Astrocyte (in vitro differentiated cells and primary cell): ENCODE data around the gene GALT. TPM values are rescaled to one million over a fixed set of nuclear protein-coding genes. Genes with fewer than 3 reads are reported as not detected.

Experiments used
- DNase-seq: peaks from one replicate; pipeline ENCODE4 v3.0.0-alpha.2; 2010; ENCODE audit warnings: low read depth
- FAIRE-seq: peaks from 2 replicates; lab custom pipeline; 2011; peaks lifted over from hg19 to GRCh38; lab: Jason Lieb, UNC
- H2AFZ ChIP-seq: 2 replicates; pipeline ENCODE4 v1.6.0; 2012; ENCODE audit warnings: low read depth, low read length, inconsistent platforms
- H3K27ac ChIP-seq: 2 replicates; pipeline ENCODE4 v1.5.1; 2011; ENCODE audit warnings: low read depth, low read length, inconsistent platforms
- H3K27me3 ChIP-seq: 2 replicates; pipeline ENCODE4 v1.6.0; 2011; ENCODE audit warnings: low read length, inconsistent platforms; ENCODE audit not compliant: insufficient read depth
- H3K36me3 ChIP-seq: 2 replicates; pipeline ENCODE4 v1.5.1; 2011; ENCODE audit warnings: low read length, inconsistent platforms; ENCODE audit not compliant: insufficient read depth
- H3K4me1 ChIP-seq: 2 replicates; pipeline ENCODE4 v1.5.1; 2011; ENCODE audit warnings: low read length, inconsistent platforms; ENCODE audit not compliant: insufficient read depth
- H3K4me2 ChIP-seq: 2 replicates; pipeline ENCODE4 v1.6.0; 2012; ENCODE audit warnings: low read length, inconsistent platforms
- H3K4me3 ChIP-seq: 2 replicates; pipeline ENCODE4 v1.5.1; 2011; ENCODE audit warnings: low read depth, mild to moderate bottlenecking, low read length, inconsistent platforms; ENCODE audit not compliant: insufficient read depth
- H3K79me2 ChIP-seq: 2 replicates; pipeline ENCODE4 v1.6.0; 2012; ENCODE audit warnings: mild to moderate bottlenecking, low read length, inconsistent platforms; ENCODE audit not compliant: insufficient read depth
- H3K9ac ChIP-seq: 2 replicates; pipeline ENCODE4 v1.6.0; 2012; ENCODE audit warnings: mild to moderate bottlenecking, low read length, inconsistent platforms
- H3K9me3 ChIP-seq: 2 replicates; pipeline ENCODE4 v1.5.1; 2012; ENCODE audit warnings: low read depth, mild to moderate bottlenecking, low read length, inconsistent platforms; ENCODE audit not compliant: insufficient read depth
- H4K20me1 ChIP-seq: 2 replicates; pipeline ENCODE4 v1.6.0; 2012; ENCODE audit warnings: low read length, inconsistent platforms; ENCODE audit not compliant: insufficient read depth
- H3K27ac Mint-ChIP-seq: one replicate; pipeline ENCODE4 v1.8.0; 2021; ENCODE audit warnings: mild to moderate bottlenecking, mixed read lengths; ENCODE audit not compliant: unreplicated experiment
- H3K27me3 Mint-ChIP-seq: one replicate; pipeline ENCODE4 v1.8.0; 2021; ENCODE audit warnings: low read depth, mixed read lengths; ENCODE audit not compliant: unreplicated experiment
- H3K36me3 Mint-ChIP-seq: one replicate; pipeline ENCODE4 v1.8.0; 2021; ENCODE audit warnings: low read depth, mixed read lengths; ENCODE audit not compliant: unreplicated experiment
- H3K4me1 Mint-ChIP-seq: one replicate; pipeline ENCODE4 v1.8.0; 2021; ENCODE audit warnings: low read depth, mixed read lengths; ENCODE audit not compliant: unreplicated experiment
- H3K4me3 Mint-ChIP-seq: one replicate; pipeline ENCODE4 v1.8.0; 2021; ENCODE audit warnings: mild to moderate bottlenecking, moderate library complexity, mixed read lengths; ENCODE audit not compliant: unreplicated experiment
- H3K9me3 Mint-ChIP-seq: one replicate; pipeline ENCODE4 v1.8.0; 2021; ENCODE audit warnings: mild to moderate bottlenecking, mixed read lengths; ENCODE audit not compliant: unreplicated experiment
- CTCF ChIP-seq: IDR thresholded peaks from 2 replicates; pipeline ENCODE4 v1.5.1; 2011; ENCODE audit warnings: low read depth, mild to moderate bottlenecking, inconsistent platforms, low read length, moderate library complexity; ENCODE audit not compliant: insufficient read depth
- EZH2 ChIP-seq: IDR thresholded peaks from 2 replicates; pipeline ENCODE4 v1.6.1; 2012; ENCODE audit warnings: mild to moderate bottlenecking, low read length, inconsistent platforms; ENCODE audit not compliant: insufficient read depth
- total RNA-seq: library from RNA; stranded (reverse); gene quantifications from 2 replicates; pipeline ENCODE4 v1.2.1, GENCODE V29; 2021

Gene GALT
- total RNA-seq, 1 donor from 2014 or later, result 30.7 TPM

DNA sequence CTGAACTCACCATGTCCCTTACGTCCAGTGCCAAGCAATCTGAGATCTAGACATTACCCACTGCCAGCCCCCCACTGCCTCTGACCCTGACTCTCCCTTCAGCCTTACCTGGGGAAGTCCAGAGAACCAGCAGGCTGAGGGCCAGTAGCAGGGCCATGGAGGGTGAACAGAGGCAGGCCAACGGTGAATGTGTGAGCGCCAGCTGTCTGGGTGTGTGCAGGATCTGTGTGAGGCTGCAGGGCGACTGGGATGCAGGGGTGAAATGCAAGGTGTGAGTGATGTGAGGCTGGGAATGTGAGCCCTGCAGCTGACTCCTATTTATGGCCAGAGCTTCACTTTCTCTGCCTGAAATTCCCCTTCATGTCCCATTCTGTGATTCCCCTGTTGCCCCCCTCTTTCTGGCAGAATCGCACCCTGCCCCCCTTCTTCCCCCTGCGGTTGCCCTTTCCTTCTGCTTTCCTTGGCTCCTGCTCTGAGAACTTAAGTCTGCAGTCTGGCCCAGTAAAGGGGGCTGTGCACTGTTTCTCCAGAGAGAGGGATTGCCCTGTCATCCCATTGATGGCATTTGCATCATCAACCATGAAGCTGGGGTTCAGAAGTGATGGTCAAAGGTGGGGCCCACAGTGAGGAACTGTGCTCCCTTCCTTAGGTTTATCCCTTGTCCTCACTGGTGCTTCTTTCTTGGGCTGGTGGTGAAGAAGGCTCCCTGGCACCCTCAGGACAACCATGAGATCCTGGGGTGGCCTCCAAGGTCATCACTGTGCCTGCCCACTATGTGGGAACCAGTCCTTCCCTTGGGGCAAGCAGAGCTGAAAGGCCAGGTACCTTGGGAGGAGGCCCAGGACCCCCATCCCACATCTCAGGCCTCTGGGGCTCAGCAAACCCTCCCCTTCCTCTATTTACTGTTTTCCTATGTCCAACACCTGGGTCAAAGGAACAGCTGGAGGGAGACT is 44.8 kb downstream of the GALT start, which contains the start of gene CCL19:
Gene CCL19 (minus strand): TSS at position 294 of the 953 bp plus-strand sequence. CDS start 137 bp downstream, at position 157.
- FAIRE-seq (no peak), DNase-seq (no peak)
- TF ChIP-seq EZH2, result no peak
- no peak for TF ChIP-seq CTCF
- peaks cover 28% of the 10 kb centered on the region for H3K27me3 Mint-ChIP-seq
- H3K4me2 ChIP-seq, result no peak within 1 kb of the TSS
- no peak within 1 kb of the TSS for H3K4me3 Mint-ChIP-seq
- no peak within 1 kb of the TSS for H3K27ac Mint-ChIP-seq
- no peaks in the 10 kb centered on the region for H3K4me1 ChIP-seq
- H3K9me3 ChIP-seq, result no peaks in the 10 kb centered on the region
- peaks cover 2% of the 10 kb centered on the region for H3K27me3 ChIP-seq
- no peak within 1 kb of the TSS for H3K27ac ChIP-seq
- H3K79me2 ChIP-seq, result no peaks in the 10 kb centered on the region
- H3K36me3 ChIP-seq, result no peaks in the 10 kb centered on the region
- H3K4me3 ChIP-seq, result no peak within 1 kb of the TSS
- no peaks in the 10 kb centered on the region for H3K9me3 Mint-ChIP-seq
- H4K20me1 ChIP-seq, result no peaks in the 10 kb centered on the region
- no peak within 1 kb of the TSS for H3K9ac ChIP-seq
- H3K4me1 Mint-ChIP-seq, result no peaks in the 10 kb centered on the region
- no peak within 1 kb of the TSS for H2AFZ ChIP-seq
- peaks cover 9% of the 10 kb centered on the region for H3K36me3 Mint-ChIP-seq

DNA sequence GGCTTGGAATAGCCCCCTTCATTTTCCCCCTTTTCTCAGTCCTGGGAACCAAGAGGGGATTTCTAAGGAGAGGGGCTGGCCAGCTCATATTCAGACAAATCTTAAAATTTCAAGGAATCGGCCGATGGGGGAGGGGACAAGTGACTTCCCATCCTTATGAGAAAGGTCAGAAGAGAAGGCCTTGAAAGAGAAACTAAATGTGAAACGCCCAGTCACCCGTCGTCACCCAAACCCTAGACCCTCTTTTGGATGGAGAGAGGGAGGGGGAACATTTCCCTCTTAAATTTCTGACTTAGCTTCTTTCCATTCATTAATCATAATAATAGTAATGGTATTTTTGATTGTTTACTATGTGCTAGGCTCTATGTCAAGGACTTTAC is 45.5 kb downstream of the GALT start:
- Mint-ChIP-seq H3K27ac (no peak overlapping the region), H3K9me3 (no peaks in the 10 kb centered on the region), H3K36me3 (peaks cover 9% of the 10 kb centered on the region), H3K4me1 (no peaks in the 10 kb centered on the region), H3K27me3 (peaks cover 31% of the 10 kb centered on the region), H3K4me3 (no peak overlapping the region)
- DNase-seq (no peak), FAIRE-seq (no peak)
- Histone ChIP-seq H4K20me1 (no peaks in the 10 kb centered on the region), H3K27ac (no peak overlapping the region), H3K4me2 (no peak overlapping the region), H3K4me3 (no peak overlapping the region), H3K4me1 (no peaks in the 10 kb centered on the region), H3K36me3 (no peaks in the 10 kb centered on the region), H3K9ac (no peak overlapping the region), H3K79me2 (no peaks in the 10 kb centered on the region), H3K9me3 (no peaks in the 10 kb centered on the region), H3K27me3 (peaks cover 2% of the 10 kb centered on the region), H2AFZ (no peak overlapping the region)
- TF ChIP-seq EZH2 (no peak), CTCF (no peak)

DNA sequence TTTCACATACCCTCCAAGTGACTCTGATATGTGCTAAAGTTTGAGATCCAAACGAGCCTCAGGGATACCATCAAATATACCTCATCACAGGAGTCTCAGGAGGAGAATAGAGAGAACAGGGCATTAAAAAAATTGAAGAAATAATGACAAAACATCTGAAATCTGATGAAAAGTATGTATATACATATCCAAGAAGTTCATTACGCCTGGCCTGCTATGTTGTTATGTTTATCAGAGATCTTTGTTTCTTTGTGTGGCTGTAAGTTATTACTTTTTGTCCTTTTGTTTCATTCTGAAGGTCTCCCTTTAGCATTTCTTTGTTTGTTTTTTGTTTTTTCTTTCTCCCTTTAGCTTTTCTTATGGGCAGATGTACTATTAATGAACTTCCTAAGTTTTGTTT is 47.1 kb downstream of the GALT start:
- H3K36me3 ChIP-seq, result no peaks in the 10 kb centered on the region
- FAIRE-seq (no peak), DNase-seq (no peak)
- H3K4me1 ChIP-seq, result no peaks in the 10 kb centered on the region
- TF ChIP-seq EZH2 (no peak), CTCF (no peak)
- H2AFZ ChIP-seq, result no peak overlapping the region
- H3K4me2 ChIP-seq, result no peak overlapping the region
- H3K27ac ChIP-seq, result no peak overlapping the region
- Mint-ChIP-seq H3K4me3 (no peak overlapping the region), H3K27me3 (peaks cover 40% of the 10 kb centered on the region), H3K27ac (no peak overlapping the region), H3K4me1 (no peaks in the 10 kb centered on the region), H3K9me3 (no peaks in the 10 kb centered on the region), H3K36me3 (peaks cover 6% of the 10 kb centered on the region)
- no peak overlapping the region for H3K4me3 ChIP-seq
- H3K79me2 ChIP-seq, result no peaks in the 10 kb centered on the region
- H3K27me3 ChIP-seq, result peaks cover 6% of the 10 kb centered on the region
- no peaks in the 10 kb centered on the region for H3K9me3 ChIP-seq
- no peak overlapping the region for H3K9ac ChIP-seq
- no peaks in the 10 kb centered on the region for H4K20me1 ChIP-seq
